Femur (tissue), 1 donor: ENCODE data around the gene B3GAT3.
"Not testable (repeated sequence)": the region's sequence is repeated elsewhere in the genome, so short reads cannot be mapped to it uniquely, and the experiment has no call there.

ENCODE experiments used
- DNase-seq: peaks from one replicate; pipeline ENCODE4 v3.0.0-alpha.2; 2017

Gene B3GAT3

GRCh38 chr11:62577046-62577714 is 44.6 kb downstream of the B3GAT3 start:
- no peak for DNase-seq

DNA sequence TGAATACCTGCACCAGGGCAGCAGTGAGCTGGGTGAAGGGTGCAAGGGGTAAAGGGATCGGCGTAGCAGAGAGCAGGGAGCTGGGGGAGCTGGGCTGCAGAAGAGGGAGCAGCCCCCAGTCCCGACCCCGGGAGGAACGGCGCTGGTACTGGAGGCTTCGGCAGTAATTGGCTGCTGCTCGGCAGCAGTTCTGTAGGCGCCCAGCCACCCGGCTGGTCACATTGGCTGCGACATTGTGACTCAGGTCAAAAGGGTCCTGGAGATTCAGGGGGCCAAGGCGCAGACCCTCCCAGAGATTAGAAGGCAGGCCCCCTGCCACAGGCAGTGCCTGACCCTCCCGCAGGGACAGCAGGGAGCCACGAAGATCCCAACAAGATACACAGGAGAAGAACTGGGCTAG is 45.9 kb downstream of the B3GAT3 start:
- DNase-seq = no peak

- DNase-seq = no peak
Observed at GRCh38 chr11:62575156-62575555, 46.6 kb downstream of the B3GAT3 start.

DNA sequence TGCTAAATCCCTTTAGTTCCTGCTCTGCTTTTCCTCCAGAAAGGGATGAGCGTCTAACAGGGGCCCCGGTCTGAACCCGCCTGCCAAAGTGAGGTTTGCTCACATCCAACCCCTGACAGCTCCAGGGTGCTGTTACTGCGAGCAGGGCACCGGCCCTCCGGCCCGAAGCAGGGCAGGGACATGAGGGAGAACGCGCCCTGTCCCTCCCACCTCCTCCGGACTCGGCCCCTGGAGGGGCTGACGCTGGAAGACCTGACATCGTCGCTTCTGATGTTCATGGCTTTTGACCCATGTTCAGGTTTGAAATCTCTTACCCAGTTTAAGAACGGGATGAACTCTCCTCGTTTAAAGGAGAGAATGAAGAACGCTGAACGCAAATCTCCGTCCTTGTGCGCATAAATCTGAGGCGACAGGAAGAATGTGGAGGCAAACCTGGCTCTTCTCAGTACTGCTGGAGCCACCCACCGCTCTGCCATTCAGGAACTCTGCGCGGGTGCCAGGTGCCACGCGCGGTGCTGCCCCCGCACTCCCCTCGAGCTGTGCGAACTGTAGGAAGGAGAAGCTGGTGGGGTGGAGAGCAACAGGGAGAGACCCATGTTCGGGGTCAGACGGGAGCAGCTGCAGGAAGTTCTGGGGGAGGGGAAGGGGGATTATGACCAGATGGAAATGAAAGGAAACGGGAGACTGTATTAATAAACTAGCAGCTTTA is 47.3 kb downstream of the B3GAT3 start:
- DNase-seq = peak; percentile 68

GRCh38 chr11:62573592-62574362 is 48.0 kb downstream of the B3GAT3 start, which contains the start of gene EEF1G:
Gene EEF1G (minus strand): TSS chr11:62573891. CDS start chr11:62573842, 49 bp downstream.
- DNase-seq = peak; percentile 100

GRCh38 chr11:62573006-62573591 is 48.7 kb downstream of the B3GAT3 start:
- no peak for DNase-seq

DNA sequence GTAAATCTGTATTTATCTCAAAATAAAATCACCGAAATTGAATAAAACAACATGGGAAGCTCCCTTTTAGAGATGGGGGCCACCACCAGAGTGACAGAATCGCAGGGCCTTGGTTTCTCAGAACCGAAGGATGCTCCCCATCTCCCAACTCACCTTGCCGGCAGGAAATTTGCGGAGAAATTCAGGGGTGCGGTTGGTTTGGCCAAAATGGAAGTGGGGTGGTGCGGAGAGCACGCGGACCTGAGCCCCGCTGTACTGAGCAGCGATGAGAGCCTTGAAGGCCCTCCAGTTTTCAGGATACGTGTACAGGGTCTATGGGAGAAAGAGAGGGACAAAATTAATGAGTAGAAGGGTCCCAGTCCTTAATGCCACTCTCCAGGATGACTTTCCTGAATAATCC is 49.4 kb downstream of the B3GAT3 start:
- DNase-seq = no peak

- DNase-seq = not testable (repeated sequence)
Observed at GRCh38 chr11:62571493-62571892, 50.3 kb downstream of the B3GAT3 start.

DNA sequence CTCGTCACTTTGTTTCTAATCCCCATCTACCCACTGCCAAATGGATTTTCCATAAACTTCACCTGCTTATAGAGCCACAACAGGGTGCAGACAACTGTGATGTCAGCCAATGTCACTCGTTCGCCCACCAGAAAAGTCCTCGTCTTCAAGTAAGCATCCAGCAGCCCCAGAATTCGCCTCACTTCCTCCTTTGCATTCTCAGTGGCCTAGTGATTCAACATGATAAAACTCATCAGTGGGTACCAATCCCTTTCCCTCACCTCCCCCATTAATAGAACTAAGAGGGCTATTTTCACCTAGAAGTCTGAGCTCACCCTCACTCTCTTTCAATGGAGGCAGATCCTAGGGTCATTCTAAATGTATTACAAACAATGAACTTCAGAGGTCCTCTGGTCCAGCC is 50.9 kb downstream of the B3GAT3 start:
- not testable (repeated sequence) for DNase-seq

DNA sequence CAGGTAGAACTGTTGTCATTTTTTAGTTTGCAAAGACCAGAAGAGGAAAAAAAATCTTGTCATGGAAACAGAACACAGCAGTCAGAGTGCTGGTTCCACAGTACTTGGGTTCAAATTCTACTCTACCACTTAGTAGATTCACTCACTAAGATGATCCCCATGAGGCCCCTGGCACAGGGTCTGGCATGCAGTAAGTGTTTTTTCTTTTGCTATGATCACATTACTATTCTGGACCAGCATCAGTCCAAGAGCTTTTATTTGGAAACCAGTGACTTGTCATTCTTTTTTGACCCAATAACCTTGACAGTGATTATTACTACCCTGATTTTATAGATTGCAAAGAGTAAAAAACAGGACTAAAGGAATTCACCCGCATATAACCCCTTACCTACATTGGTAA is 52.2 kb downstream of the B3GAT3 start:
- DNase-seq = no peak

- no peak for DNase-seq
Observed at GRCh38 chr11:62567018-62567633, 54.7 kb downstream of the B3GAT3 start.

- DNase-seq = no peak
Observed at GRCh38 chr11:62566247-62566646, 55.5 kb downstream of the B3GAT3 start.
